ENCODE data around the gene NAA38.

NAA38 gene

DNA sequence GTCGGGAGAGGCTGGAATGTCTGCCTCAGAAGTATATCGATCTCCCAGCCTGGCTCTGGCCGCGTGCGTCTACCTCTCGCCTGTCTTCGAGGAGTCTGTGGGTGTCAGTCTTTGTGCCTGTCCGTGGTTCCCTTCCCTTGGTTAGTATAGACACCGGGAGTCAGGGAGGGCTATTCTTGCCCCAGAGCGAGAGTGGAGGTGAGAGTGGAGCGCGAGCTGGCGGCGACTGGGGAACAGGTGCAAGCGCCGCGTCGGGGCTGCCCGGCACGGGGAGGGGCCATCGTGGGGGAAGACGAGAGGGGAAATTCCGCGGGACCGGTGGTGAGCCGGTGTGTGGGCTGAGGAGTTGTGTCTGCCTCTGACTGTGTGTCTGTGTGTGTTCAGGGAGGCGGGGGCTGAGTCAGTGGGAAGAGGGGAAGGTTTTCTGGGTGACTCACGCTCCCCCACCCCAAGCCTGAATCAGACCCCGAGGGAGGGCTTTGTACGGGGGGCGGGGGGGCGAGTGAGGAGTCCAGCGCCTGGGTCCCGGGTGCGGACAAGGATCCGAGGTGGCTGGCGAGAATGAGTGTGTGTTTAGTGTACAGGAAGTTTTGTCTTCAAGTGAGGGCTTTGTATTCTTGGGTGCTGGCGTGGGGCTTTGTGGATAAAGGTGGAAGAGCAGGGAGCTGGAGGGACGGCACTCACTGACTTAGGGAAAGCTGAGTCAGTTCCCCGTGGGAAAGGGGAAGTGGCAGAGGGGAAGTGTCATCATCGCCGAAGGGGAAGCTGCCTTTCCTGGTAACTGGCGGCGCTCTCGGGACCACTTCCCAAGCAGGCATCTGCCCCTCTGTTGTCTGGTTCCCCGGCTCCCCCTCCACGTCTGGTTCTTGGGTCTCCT lies 14.7 kb downstream of the NAA38 start:
- H2AFZ ChIP-seq (ENCODE audit: low read length) = no peak overlapping the region
- H3K9ac ChIP-seq (ENCODE audit: low read length) = peak overlapping the region; percentile 97
- no peaks in the 10 kb centered on the region for H3K27me3 ChIP-seq (ENCODE audit: insufficient read depth, low read length)
- H3K9me3 ChIP-seq (ENCODE audit: low read length) = no peaks in the 10 kb centered on the region
- no peaks in the 10 kb centered on the region for H3K9me2 ChIP-seq (ENCODE audit: low read depth, low read length)
- no peaks in the 10 kb centered on the region for H4K20me1 ChIP-seq (ENCODE audit: insufficient read depth, low read length)
- peaks cover 50% of the 10 kb centered on the region for H3K4me1 ChIP-seq (ENCODE audit: insufficient read depth, low read length, severe bottlenecking)
- no peaks in the 10 kb centered on the region for H3K79me2 ChIP-seq (ENCODE audit: insufficient read depth, low read length)
- TF ChIP-seq, protein P1, sequence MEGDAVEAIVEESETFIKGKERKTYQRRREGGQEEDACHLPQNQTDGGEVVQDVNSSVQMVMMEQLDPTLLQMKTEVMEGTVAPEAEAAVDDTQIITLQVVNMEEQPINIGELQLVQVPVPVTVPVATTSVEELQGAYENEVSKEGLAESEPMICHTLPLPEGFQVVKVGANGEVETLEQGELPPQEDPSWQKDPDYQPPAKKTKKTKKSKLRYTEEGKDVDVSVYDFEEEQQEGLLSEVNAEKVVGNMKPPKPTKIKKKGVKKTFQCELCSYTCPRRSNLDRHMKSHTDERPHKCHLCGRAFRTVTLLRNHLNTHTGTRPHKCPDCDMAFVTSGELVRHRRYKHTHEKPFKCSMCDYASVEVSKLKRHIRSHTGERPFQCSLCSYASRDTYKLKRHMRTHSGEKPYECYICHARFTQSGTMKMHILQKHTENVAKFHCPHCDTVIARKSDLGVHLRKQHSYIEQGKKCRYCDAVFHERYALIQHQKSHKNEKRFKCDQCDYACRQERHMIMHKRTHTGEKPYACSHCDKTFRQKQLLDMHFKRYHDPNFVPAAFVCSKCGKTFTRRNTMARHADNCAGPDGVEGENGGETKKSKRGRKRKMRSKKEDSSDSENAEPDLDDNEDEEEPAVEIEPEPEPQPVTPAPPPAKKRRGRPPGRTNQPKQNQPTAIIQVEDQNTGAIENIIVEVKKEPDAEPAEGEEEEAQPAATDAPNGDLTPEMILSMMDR (IDR thresholded peaks at IDR 0.05; ENCODE audit: low read length) = no peak
- peaks cover 20% of the 10 kb centered on the region for H3K36me3 ChIP-seq (ENCODE audit: insufficient read depth, low read length)
- H3K4me3 ChIP-seq (ENCODE audit: low read depth, low read length, poor library complexity, severe bottlenecking) = peak overlapping the region; percentile 88
- H3F3A ChIP-seq (ENCODE audit: insufficient read depth, low read length) = peaks cover 10% of the 10 kb centered on the region; the same call in 1 of the 2 replicates
- H3K4me2 ChIP-seq (ENCODE audit: low read length) = peak overlapping the region; percentile 95
- H3K27ac ChIP-seq (ENCODE audit: low read depth, low read length, poor library complexity, severe bottlenecking) = peak overlapping the region; percentile 97

DNA sequence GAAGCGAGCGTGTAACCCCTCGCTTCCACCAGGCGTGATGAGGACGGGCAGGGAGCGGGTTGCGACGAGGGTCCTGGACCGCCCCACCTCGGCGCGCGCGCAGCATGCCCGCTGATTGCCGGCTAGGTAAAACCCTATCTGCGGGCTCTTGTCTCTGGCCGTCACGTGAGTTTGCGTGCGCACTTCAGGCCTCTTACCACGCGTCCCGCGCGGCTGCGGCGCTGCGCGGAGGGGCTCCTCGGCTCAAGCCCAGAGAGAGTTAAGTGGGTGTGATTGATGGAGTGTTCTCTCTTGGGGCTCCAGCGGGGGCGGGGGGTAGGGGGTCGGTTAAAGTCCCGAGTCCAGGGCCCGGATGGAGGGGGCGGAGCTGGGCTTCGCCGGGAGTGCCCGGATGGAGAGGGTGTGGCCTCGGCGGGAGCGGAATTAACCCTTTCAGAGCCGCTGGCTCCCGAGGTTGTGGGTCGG lies 15.4 kb downstream of the NAA38 start:
- Histone ChIP-seq H3K4me1 (ENCODE audit: insufficient read depth, low read length, severe bottlenecking) (peaks cover 57% of the 10 kb centered on the region), H3K27me3 (ENCODE audit: insufficient read depth, low read length) (no peaks in the 10 kb centered on the region), H3F3A (ENCODE audit: insufficient read depth, low read length) (peaks cover 10% of the 10 kb centered on the region; the same call in 1 of the 2 replicates), H3K4me2 (ENCODE audit: low read length) (peak overlapping the region; percentile 95), H3K36me3 (ENCODE audit: insufficient read depth, low read length) (peaks cover 14% of the 10 kb centered on the region), H4K20me1 (ENCODE audit: insufficient read depth, low read length) (no peaks in the 10 kb centered on the region), H3K27ac (ENCODE audit: low read depth, low read length, poor library complexity, severe bottlenecking) (peak overlapping the region; percentile 97), H3K79me2 (ENCODE audit: insufficient read depth, low read length) (no peaks in the 10 kb centered on the region), H3K9me3 (ENCODE audit: low read length) (no peaks in the 10 kb centered on the region), H2AFZ (ENCODE audit: low read length) (no peak overlapping the region), H3K9me2 (ENCODE audit: low read depth, low read length) (no peaks in the 10 kb centered on the region), H3K9ac (ENCODE audit: low read length) (peak overlapping the region; percentile 97), H3K4me3 (ENCODE audit: low read depth, low read length, poor library complexity, severe bottlenecking) (peak overlapping the region; percentile 88)
- TF ChIP-seq, protein P1 (IDR thresholded peaks at IDR 0.05; ENCODE audit: low read length) = no peak
- TF ChIP-seq EZH2 (IDR thresholded peaks at IDR 0.05; ENCODE audit: borderline replicate concordance, low read length) = no peak

DNA sequence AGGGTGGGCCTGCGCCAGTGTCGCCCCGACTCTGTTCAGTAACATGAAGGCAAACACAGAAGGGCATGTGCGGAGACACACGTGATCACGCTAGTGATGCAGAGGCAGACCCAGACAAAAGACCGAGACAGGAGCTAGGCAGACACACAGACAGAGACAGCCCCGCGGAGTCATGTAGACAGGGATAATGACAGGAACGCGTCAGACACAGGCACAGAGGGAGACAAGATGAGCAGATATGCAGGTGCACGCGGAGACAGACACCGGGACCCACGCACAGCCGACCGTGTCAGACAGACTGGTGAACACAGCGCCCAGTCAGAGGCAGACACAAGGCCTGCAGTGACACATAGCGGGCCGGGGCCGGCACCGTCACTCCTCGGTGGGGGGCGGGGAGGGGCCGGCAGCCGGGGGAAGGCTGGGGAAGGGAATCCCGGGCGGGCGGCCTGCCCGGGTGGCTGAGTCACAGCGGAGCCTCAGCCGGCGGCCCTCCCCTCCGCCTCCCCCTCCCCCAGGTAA lies 15.9 kb downstream of the NAA38 start:
- Histone ChIP-seq H2AFZ (ENCODE audit: low read length) (no peak overlapping the region), H3K27me3 (ENCODE audit: insufficient read depth, low read length) (no peaks in the 10 kb centered on the region), H4K20me1 (ENCODE audit: insufficient read depth, low read length) (no peaks in the 10 kb centered on the region), H3K9ac (ENCODE audit: low read length) (peak overlapping the region; percentile 97), H3K36me3 (ENCODE audit: insufficient read depth, low read length) (peaks cover 10% of the 10 kb centered on the region; the same call in 1 of the 2 replicates), H3K9me3 (ENCODE audit: low read length) (no peaks in the 10 kb centered on the region), H3K4me1 (ENCODE audit: insufficient read depth, low read length, severe bottlenecking) (peaks cover 58% of the 10 kb centered on the region), H3K27ac (ENCODE audit: low read depth, low read length, poor library complexity, severe bottlenecking) (peak overlapping the region; percentile 97), H3K9me2 (ENCODE audit: low read depth, low read length) (no peaks in the 10 kb centered on the region), H3K4me3 (ENCODE audit: low read depth, low read length, poor library complexity, severe bottlenecking) (peak overlapping the region; percentile 88), H3F3A (ENCODE audit: insufficient read depth, low read length) (peaks cover 10% of the 10 kb centered on the region; the same call in 1 of the 2 replicates), H3K79me2 (ENCODE audit: insufficient read depth, low read length) (no peaks in the 10 kb centered on the region), H3K4me2 (ENCODE audit: low read length) (peak overlapping the region; percentile 95)
- no peak for TF ChIP-seq EZH2 (IDR thresholded peaks at IDR 0.05; ENCODE audit: borderline replicate concordance, low read length)
- TF ChIP-seq, protein P1 (IDR thresholded peaks at IDR 0.05; ENCODE audit: low read length) = peak; percentile 32; the same call in 1 of the 2 replicates

Measured in OCI-LY1 (cell line).